OCI-LY7 (cell line): ENCODE results near the gene FAM32A.

Experiments
- EZH2phosphoT487 ChIP-seq: fragments of 200-600 bp; sonication (generic); IDR thresholded peaks from 2 replicates; pipeline ENCODE4 v1.6.1; 2018; ENCODE audit warnings: low read depth, borderline replicate concordance, mild to moderate bottlenecking, mixed run types, antibody characterized with exemption, low read length, moderate library complexity, mixed read lengths
- TF ChIP-seq, protein P1 (sequence below): fragments of 200-600 bp; sonication (generic); conservative IDR thresholded peaks from 2 replicates; pipeline ENCODE4 v1.5.1; 2014; ENCODE audit warnings: mild to moderate bottlenecking, antibody characterized with exemption, low read length, moderate library complexity, mixed read lengths

DNA sequence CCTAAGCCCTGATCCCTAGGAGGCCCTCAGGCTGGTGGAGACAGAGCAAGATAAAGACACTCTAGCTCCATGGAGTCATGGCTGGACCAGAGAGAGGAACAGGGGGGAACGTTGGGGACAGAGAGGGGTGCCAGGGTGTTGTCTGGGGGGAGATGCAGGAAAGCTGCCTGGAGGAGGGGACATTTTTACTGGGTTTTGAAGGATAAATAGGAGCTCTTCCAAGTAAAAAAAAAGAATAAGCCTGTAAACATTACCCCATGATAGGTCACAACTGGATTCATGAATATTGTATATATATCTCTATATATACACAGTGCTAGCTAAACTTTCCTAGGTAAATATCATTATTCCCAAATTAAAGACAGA is 41.0 kb upstream of the FAM32A start:
- TF ChIP-seq, protein P1, sequence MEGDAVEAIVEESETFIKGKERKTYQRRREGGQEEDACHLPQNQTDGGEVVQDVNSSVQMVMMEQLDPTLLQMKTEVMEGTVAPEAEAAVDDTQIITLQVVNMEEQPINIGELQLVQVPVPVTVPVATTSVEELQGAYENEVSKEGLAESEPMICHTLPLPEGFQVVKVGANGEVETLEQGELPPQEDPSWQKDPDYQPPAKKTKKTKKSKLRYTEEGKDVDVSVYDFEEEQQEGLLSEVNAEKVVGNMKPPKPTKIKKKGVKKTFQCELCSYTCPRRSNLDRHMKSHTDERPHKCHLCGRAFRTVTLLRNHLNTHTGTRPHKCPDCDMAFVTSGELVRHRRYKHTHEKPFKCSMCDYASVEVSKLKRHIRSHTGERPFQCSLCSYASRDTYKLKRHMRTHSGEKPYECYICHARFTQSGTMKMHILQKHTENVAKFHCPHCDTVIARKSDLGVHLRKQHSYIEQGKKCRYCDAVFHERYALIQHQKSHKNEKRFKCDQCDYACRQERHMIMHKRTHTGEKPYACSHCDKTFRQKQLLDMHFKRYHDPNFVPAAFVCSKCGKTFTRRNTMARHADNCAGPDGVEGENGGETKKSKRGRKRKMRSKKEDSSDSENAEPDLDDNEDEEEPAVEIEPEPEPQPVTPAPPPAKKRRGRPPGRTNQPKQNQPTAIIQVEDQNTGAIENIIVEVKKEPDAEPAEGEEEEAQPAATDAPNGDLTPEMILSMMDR, result no peak
- TF ChIP-seq EZH2phosphoT487, result no peak
